ENCODE data around the gene MIS18A. TPM values are rescaled to one million over a fixed set of nuclear protein-coding genes. Genes with fewer than 3 reads are reported as not detected.

Gene MIS18A
- total RNA-seq, 8 experiments from 2014 or later: 3.6 to 27.1 (median 9.5) TPM

GRCh38 chr21:32245971-32246370 lies 32.9 kb downstream of the MIS18A start:
- H3K4me1 ChIP-seq (replicated peaks in 1 of 2): peaks cover 6 to 9% of the 10 kb centered on the region in 2 donors
- no peak for ATAC-seq (replicated peaks in 6 of 8)

GRCh38 chr21:32240851-32241687 lies 37.8 kb downstream of the MIS18A start:
- Histone ChIP-seq H3K4me1 (replicated peaks in 1 of 2) (no peaks in the 10 kb centered on the region), H3K4me3 (no peak overlapping the region), H3K27ac (no peak overlapping the region)
- 20 to 94% (median 83%) methylated on average over 4 to 7 of the region's 7 CpGs for WGBS, 10 experiments
- ATAC-seq (replicated peaks in 6 of 8): peak in 1 of 8 experiments; percentile 40
- in situ Hi-C loops (cut with MboI; ENCODE audit: low pct_unique_long_range_greater_than_20kb in 2 of 9, low sequenced_read_pairs in 9 of 9, unreplicated experiment in 9 of 9): no loop called here

More at GRCh38 chr21:32245971-32246370, 32.9 kb downstream of the MIS18A start:
- WGBS, 10 experiments: 33 to 100% (median 94%) methylated on average over 1 to 6 of the region's 8 CpGs; no CpG with 5 or more reads in 2 of the 10 experiments
- Histone ChIP-seq H3K4me3 (no peak overlapping the region), H3K27ac (no peak overlapping the region)
- in situ Hi-C loops (cut with MboI; ENCODE audit: low pct_unique_long_range_greater_than_20kb in 2 of 9, low sequenced_read_pairs in 9 of 9, unreplicated experiment in 9 of 9): no loop called here

GRCh38 chr21:32239551-32239950 lies 39.3 kb downstream of the MIS18A start:
- Histone ChIP-seq H3K27ac (no peak overlapping the region), H3K4me1 (replicated peaks in 1 of 2) (no peaks in the 10 kb centered on the region), H3K4me3 (no peak overlapping the region)
- WGBS, 10 experiments: 14 to 84% (median 50%) methylated on average over 1 to 8 of the region's 8 CpGs
- in situ Hi-C loops (cut with MboI; ENCODE audit: low pct_unique_long_range_greater_than_20kb in 2 of 9, low sequenced_read_pairs in 9 of 9, unreplicated experiment in 9 of 9): no loop called here
- ATAC-seq (replicated peaks in 6 of 8): no peak

GRCh38 chr21:32238063-32238462 lies 40.8 kb downstream of the MIS18A start:
- in situ Hi-C loops (cut with MboI; ENCODE audit: low pct_unique_long_range_greater_than_20kb in 2 of 9, low sequenced_read_pairs in 9 of 9, unreplicated experiment in 9 of 9): no loop called here
- WGBS, 10 experiments: 13 to 100% (median 86%) methylated on average over 1 of the region's 1 CpG; no CpG with 5 or more reads in 3 of the 10 experiments
- ATAC-seq (replicated peaks in 6 of 8): no peak
- no peak overlapping the region for H3K27ac ChIP-seq
- peaks cover 0 to under 1% of the 10 kb centered on the region in 2 donors for H3K4me1 ChIP-seq (replicated peaks in 1 of 2)
- no peak overlapping the region for H3K4me3 ChIP-seq

- in situ Hi-C loops (cut with MboI; ENCODE audit: low pct_unique_long_range_greater_than_20kb in 2 of 9, low sequenced_read_pairs in 9 of 9, unreplicated experiment in 9 of 9): no loop called here
- WGBS, 10 experiments: 0 to 100% (median 66%) methylated on average over 1 of the region's 3 CpGs; no CpG with 5 or more reads in 4 of the 10 experiments
- no peak overlapping the region for H3K4me3 ChIP-seq
- H3K27ac ChIP-seq: no peak overlapping the region
- peaks cover 4 to 7% of the 10 kb centered on the region in 2 donors for H3K4me1 ChIP-seq (replicated peaks in 1 of 2)
- no peak for ATAC-seq (replicated peaks in 6 of 8)
These were observed 41.8 kb downstream of the MIS18A start for GRCh38 chr21:32237021-32237420.

- no peak for ATAC-seq (replicated peaks in 6 of 8)
- in situ Hi-C loops (cut with MboI; ENCODE audit: low pct_unique_long_range_greater_than_20kb in 2 of 9, low sequenced_read_pairs in 9 of 9, unreplicated experiment in 9 of 9): no loop called here
- Histone ChIP-seq H3K27ac (no peak overlapping the region), H3K4me3 (no peak overlapping the region), H3K4me1 (replicated peaks in 1 of 2) (peaks cover 4 to 7% of the 10 kb centered on the region in 2 donors)
- 77 to 96% (median 92%) methylated on average over 2 to 4 of the region's 4 CpGs; no CpG with 5 or more reads in 1 of the 10 experiments for WGBS, 10 experiments
These were observed 45.0 kb downstream of the MIS18A start for GRCh38 chr21:32233722-32234301.

- in situ Hi-C loops (cut with MboI; ENCODE audit: low pct_unique_long_range_greater_than_20kb in 2 of 9, low sequenced_read_pairs in 9 of 9, unreplicated experiment in 9 of 9): no loop called here
- Histone ChIP-seq H3K27ac (no peak overlapping the region), H3K4me1 (replicated peaks in 1 of 2) (peaks cover 4 to 7% of the 10 kb centered on the region in 2 donors), H3K4me3 (no peak overlapping the region)
- 6 to 100% (median 50%) methylated on average over 1 to 4 of the region's 4 CpGs for WGBS, 10 experiments
- peak; percentile 24 to 95 (median 60) for ATAC-seq (replicated peaks in 6 of 8)
These were observed 45.7 kb downstream of the MIS18A start for GRCh38 chr21:32233055-32233546.

GRCh38 chr21:32226444-32226843 lies 52.4 kb downstream of the MIS18A start:
- in situ Hi-C loops (cut with MboI; ENCODE audit: low pct_unique_long_range_greater_than_20kb in 2 of 9, low sequenced_read_pairs in 9 of 9, unreplicated experiment in 9 of 9): no loop called here
- H3K4me3 ChIP-seq: no peak overlapping the region
- no peaks in the 10 kb centered on the region for H3K4me1 ChIP-seq (replicated peaks in 1 of 2)
- ATAC-seq (replicated peaks in 6 of 8): no peak
- 0 to 100% (median 50%) methylated on average over 1 of the region's 1 CpG; no CpG with 5 or more reads in 1 of the 10 experiments for WGBS, 10 experiments
- H3K27ac ChIP-seq: no peak overlapping the region

Other genes with a start within 250 kb of the MIS18A start
- gene MRAP, start 19.8 kb upstream of the MIS18A start, total RNA-seq: not detected
- 10 to 100 TPM in 4 of 8 experiments, 1 to 10 TPM in 4; 6.5 to 40.6 (median 17.0) TPM for gene URB1, start 114.0 kb upstream of the MIS18A start, total RNA-seq
- gene EVA1C, start 133.7 kb upstream of the MIS18A start, total RNA-seq: 10 to 100 TPM in 1 of 8 experiments, 1 to 10 TPM in 1, under 1 TPM in 6; 0.13 to 45.4 (median 0.69) TPM

All from motor neuron (in vitro differentiated cells).